HepG2 (cell line): ENCODE measurements around the gene HOXA13. TPM values are rescaled to one million over a fixed set of nuclear protein-coding genes. Genes with fewer than 3 reads are reported as not detected.

Source experiments
- ARNT2 ChIP-seq: sonication (generic); formaldehyde crosslinking; IDR thresholded peaks from 2 replicates; pipeline ENCODE4 v1.8.0; 2022; ENCODE audit warnings: mild to moderate bottlenecking, low read depth, missing genetic modification reagents, moderate library complexity
- ASH2L ChIP-seq: fragments of 300-600, 200-600 bp; sonication (generic); IDR thresholded peaks from 2 replicates; pipeline ENCODE4 v1.7.0; 2017; ENCODE audit warnings: low read depth, mild to moderate bottlenecking, moderate library complexity, mixed read lengths, low read length; ENCODE audit not compliant: insufficient read length
- KIAA2018 ChIP-seq: sonication (generic); formaldehyde crosslinking; IDR thresholded peaks from 2 replicates; pipeline ENCODE4 v1.5.0; 2020; ENCODE audit warnings: mild to moderate bottlenecking, missing genetic modification reagents, borderline replicate concordance
- LBX2 ChIP-seq: sonication (generic); formaldehyde crosslinking; IDR thresholded peaks from 2 replicates; pipeline ENCODE4 v1.5.0; 2020; ENCODE audit warnings: missing genetic modification reagents, mild to moderate bottlenecking, borderline replicate concordance
- MXD4 ChIP-seq: IDR thresholded peaks from 2 replicates; pipeline ENCODE4 v1.6.1; 2016; ENCODE audit warnings: mild to moderate bottlenecking, missing biosample characterization, missing genetic modification reagents
- NFE2L1 ChIP-seq: sonication (generic); formaldehyde crosslinking; IDR thresholded peaks from 2 replicates; pipeline ENCODE4 v1.4.0; 2020; ENCODE audit warnings: missing genetic modification reagents, mild to moderate bottlenecking, borderline replicate concordance
- RBM22 ChIP-seq: fragments of 200-400 bp; formaldehyde crosslinking; optimal IDR thresholded peaks from 2 replicates; pipeline ENCODE3; 2017; ENCODE audit warnings: mild to moderate bottlenecking, low read length, moderate library complexity
- ZBTB42 ChIP-seq: sonication (generic); formaldehyde crosslinking; IDR thresholded peaks from 2 replicates; pipeline ENCODE4 v1.5.0; 2020; ENCODE audit warnings: mild to moderate bottlenecking, missing genetic modification reagents
- ZNF136 ChIP-seq: sonication (generic); formaldehyde crosslinking; IDR thresholded peaks from 2 replicates; pipeline ENCODE4 v1.8.1; 2022; ENCODE audit warnings: low read depth, mild to moderate bottlenecking, moderate library complexity, missing genetic modification reagents
- ZNF142 ChIP-seq: sonication (generic); formaldehyde crosslinking; IDR thresholded peaks from 2 replicates; pipeline ENCODE4 v1.4.0; 2020; ENCODE audit warnings: missing genetic modification reagents
- ZNF225 ChIP-seq: sonication (generic); formaldehyde crosslinking; IDR thresholded peaks from 2 replicates; pipeline ENCODE4 v1.4.0; 2020; ENCODE audit warnings: mild to moderate bottlenecking, missing genetic modification reagents
- ZNF264 ChIP-seq: sonication (generic); formaldehyde crosslinking; IDR thresholded peaks from 2 replicates; pipeline ENCODE4 v1.4.0; 2020; ENCODE audit warnings: missing genetic modification reagents
- ZNF431 ChIP-seq: sonication (generic); formaldehyde crosslinking; IDR thresholded peaks from 2 replicates; pipeline ENCODE4 v1.9.0; 2022; ENCODE audit warnings: missing genetic modification reagents, low read depth, mild to moderate bottlenecking, borderline replicate concordance
- polyA plus RNA-seq, 8 experiments: library from polyadenylated mRNA; depleted of rRNA in 3 of 8; stranded (reverse) in 7 of 8; unstranded in 1 of 8; fragments of >200 nt; fragmentation: Illumina TruSeq in 4 of 8; extraction: Trizol in 4 of 8; gene quantifications; 2 replicates each; pipeline versions ENCODE4 v1.2.1 to v1.2.3, GENCODE V29; 2011 to 2016; ENCODE audit warnings: low read depth in 4 of 8, missing spikeins in 1 of 8, mixed read lengths in 1 of 8; ENCODE audit not compliant: insufficient read depth in 1 of 8
- total RNA-seq, 5 experiments: library from RNA; depleted of rRNA; stranded (reverse); fragments of >200 nt; fragmentation: Illumina TruSeq; extraction: Trizol; gene quantifications; 2 replicates each; pipeline ENCODE4 v1.2.3, GENCODE V29; 2016; ENCODE audit warnings: low read depth in 1 of 5

HOXA13 gene
- total and polyA plus RNA-seq, 2 of the 13 experiments (the other 11 are each of a cell fraction or from before 2014, with no cell fraction given): 0.01 to 0.04 TPM

- TF ChIP-seq KIAA2018 (CRISPR knock-in tag) (no peak), MXD4 (CRISPR knock-in tag) (no peak), NFE2L1 (CRISPR knock-in tag) (no peak), ZBTB42 (CRISPR knock-in tag) (no peak), ZNF264 (no peak), ZNF431 (no peak), LBX2 (CRISPR knock-in tag) (no peak), RBM22 (no peak), ASH2L (no peak), ARNT2 (CRISPR knock-in tag) (no peak), ZNF225 (CRISPR knock-in tag) (peak; percentile 84; the same call in 1 of the 2 replicates), ZNF136 (no peak), ZNF142 (CRISPR knock-in tag) (peak; percentile 31; the same call in 1 of the 2 replicates)
Measured at GRCh38 chr7:27149842-27150567, 49.9 kb downstream of the HOXA13 start (continued).
